OCI-LY7 (cell line): ENCODE measurements around the gene PCED1B. TPM values are rescaled to one million over a fixed set of nuclear protein-coding genes. Genes with fewer than 3 reads are reported as not detected.
"Not testable (repeated sequence)": the region's sequence is repeated elsewhere in the genome, so short reads cannot be mapped to it uniquely, and the experiment has no call there.

ENCODE experiments used
- BruUV-seq: library from RNA; stranded (reverse); fragments of 400-500 nt; replicated peaks from 2 replicates; lab custom pipeline; 2021; lab: Mats Ljungman, UMichigan
- CTCF ChIA-PET: fragments of 300-600 bp; sonication (Branson Sonifier 250); formaldehyde crosslinking; loops from one replicate; lab custom pipeline; 2022; ENCODE audit warnings: antibody characterized with exemption; ENCODE audit not compliant: unreplicated experiment; lab: Charles Lee
- POLR2A ChIA-PET: fragments of 300-600 bp; sonication (Branson Sonifier 250); formaldehyde crosslinking; loops from one replicate; lab custom pipeline; 2022; ENCODE audit warnings: antibody characterized with exemption; lab: Charles Lee
- DNase-seq: peaks from one replicate; pipeline ENCODE4 v3.0.0-alpha.2; 2015; ENCODE audit warnings: low spot score
- H2AFZ ChIP-seq: fragments of 200-600 bp; sonication (generic), shearing (Covaris generic); 2 replicates; pipeline ENCODE4 v1.6.1; 2014; ENCODE audit warnings: mild to moderate bottlenecking, antibody characterized with exemption, low read length, moderate library complexity
- H3K27ac ChIP-seq: fragments of 200-600 bp; sonication (generic); 2 replicates; pipeline ENCODE4 v1.5.1; 2014; ENCODE audit warnings: mixed run types, low read depth, mild to moderate bottlenecking, moderate library complexity, low read length, inconsistent platforms; ENCODE audit not compliant: poor library complexity, severe bottlenecking
- H3K36me3 ChIP-seq: fragments of 200-600 bp; sonication (generic); 2 replicates; pipeline ENCODE4 v1.6.1; 2014; ENCODE audit warnings: mild to moderate bottlenecking, antibody characterized with exemption, low read length, moderate library complexity, mixed read lengths; ENCODE audit not compliant: insufficient read depth
- H3K4me1 ChIP-seq: fragments of 200-600 bp; sonication (generic); 2 replicates; pipeline ENCODE4 v1.5.1; 2014; ENCODE audit warnings: mild to moderate bottlenecking, low read length; ENCODE audit not compliant: insufficient read depth, poor library complexity, severe bottlenecking
- H3K4me2 ChIP-seq: fragments of 200-600 bp; sonication (generic); 2 replicates; pipeline ENCODE4 v1.6.1; 2014; ENCODE audit warnings: mild to moderate bottlenecking, low read length
- H3K4me3 ChIP-seq: fragments of 200-600 bp; sonication (generic); 2 replicates; pipeline ENCODE4 v1.5.1; 2014; ENCODE audit warnings: mild to moderate bottlenecking, low read depth, low read length; ENCODE audit not compliant: poor library complexity, severe bottlenecking
- H3K79me2 ChIP-seq: fragments of 200-600 bp; sonication (generic); 2 replicates; pipeline ENCODE4 v1.6.1; 2016; ENCODE audit warnings: low read depth, mild to moderate bottlenecking, low read length, moderate library complexity, mixed read lengths; ENCODE audit not compliant: insufficient read depth
- H3K9me2 ChIP-seq: fragments of 200-600 bp; sonication (generic); 2 replicates; pipeline ENCODE4 v1.6.1; 2016; ENCODE audit warnings: mild to moderate bottlenecking, low read length, mixed read lengths; ENCODE audit not compliant: insufficient read depth
- H3K9me3 ChIP-seq: fragments of 200-600 bp; sonication (generic); 2 replicates; pipeline ENCODE4 v1.6.1; 2014; ENCODE audit warnings: mild to moderate bottlenecking, mixed run types, low read length, mixed read lengths
- H4K20me1 ChIP-seq: fragments of 200-600 bp; sonication (generic); 2 replicates; pipeline ENCODE4 v1.6.1; 2014; ENCODE audit warnings: mild to moderate bottlenecking, antibody characterized with exemption, low read length, moderate library complexity, mixed read lengths; ENCODE audit not compliant: insufficient read depth
- EZH2phosphoT487 ChIP-seq: fragments of 200-600 bp; sonication (generic); IDR thresholded peaks from 2 replicates; pipeline ENCODE4 v1.6.1; 2018; ENCODE audit warnings: low read depth, borderline replicate concordance, mild to moderate bottlenecking, mixed run types, antibody characterized with exemption, low read length, moderate library complexity, mixed read lengths
- intact Hi-C: fragments of 100-400 bp; cut with micrococcal nuclease; formaldehyde crosslinking; loops from one replicate; pipeline ENCODE4 v1.10.0; 2022; ENCODE audit not compliant: unreplicated experiment
- total RNA-seq, 2 experiments: library from RNA; depleted of rRNA in 1 of 2; stranded (reverse); fragments of >200 nt in 1 of 2; shearing (Covaris generic) in 1 of 2; gene quantifications; 2 replicates each; pipeline ENCODE4 v1.2.3, GENCODE V29; 2014 to 2022
- TF ChIP-seq, protein P1 (sequence below): fragments of 200-600 bp; sonication (generic); conservative IDR thresholded peaks from 2 replicates; pipeline ENCODE4 v1.5.1; 2014; ENCODE audit warnings: mild to moderate bottlenecking, antibody characterized with exemption, low read length, moderate library complexity, mixed read lengths

Gene PCED1B
- total RNA-seq, 2 experiments from 2014 or later = 8.4 to 24.3 TPM

DNA sequence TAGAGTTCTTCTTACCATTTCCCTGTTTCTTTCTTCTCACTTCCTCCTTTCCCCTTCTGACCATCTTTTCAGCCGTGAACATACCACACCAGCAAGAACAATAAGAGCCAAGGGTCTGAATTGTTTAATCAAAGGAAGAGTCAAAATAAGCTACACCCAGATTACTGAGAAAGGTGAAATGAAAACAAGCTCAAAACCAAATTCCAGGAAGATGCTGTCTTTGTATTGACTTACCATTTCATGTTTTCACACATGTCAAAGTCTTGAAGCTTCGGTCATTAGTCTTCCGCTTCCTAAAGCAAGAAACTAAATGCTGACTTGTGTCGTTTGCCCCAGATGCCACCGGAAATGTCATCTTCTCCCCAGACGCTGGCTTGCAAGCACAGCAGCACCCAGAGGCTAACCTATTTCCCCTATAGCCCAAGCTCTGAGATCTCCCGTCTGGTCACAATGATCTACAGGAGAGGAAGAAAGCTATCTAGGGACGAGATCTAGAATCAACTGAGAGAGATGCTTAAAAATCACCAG lies 136.8 kb downstream of the PCED1B start:
- Histone ChIP-seq H3K36me3 (0 out of 2 replicates have a peak, but pooled peaks cover 5% of the 10 kb centered on the region), H3K27ac (peak overlapping the region; percentile 92), H3K79me2 (peaks cover 71% of the 10 kb centered on the region), H3K9me3 (no peaks in the 10 kb centered on the region), H3K4me3 (peak overlapping the region; percentile 74), H4K20me1 (no peaks in the 10 kb centered on the region), H2AFZ (peak overlapping the region; percentile 41; the same call in 1 of the 2 replicates), H3K4me2 (peak overlapping the region; percentile 100), H3K4me1 (peaks cover 59% of the 10 kb centered on the region), H3K9me2 (no peaks in the 10 kb centered on the region)
- no TSS peak for BruUV-seq
- intact Hi-C loops = loop anchor here (1.0 to 10.0 kb wide), 11 partner anchors 9 to 1489 kb away; partner anchors contain the start of genes ARID2, RPAP3, SCAF11 and SLC38A1
- ChIA-PET POLR2A (interaction anchor here (0.5 to 6.9 kb wide), 9 partner anchors 10 to 156 kb away, joined by 3 to 108 read pairs (median 6); no protein-coding TSS in a partner anchor), CTCF (interaction anchor here (1.3 kb wide), 1 partner anchor 9 kb away, joined by 11 read pairs; no protein-coding TSS in a partner anchor)
- peak; percentile 92 for DNase-seq
- TF ChIP-seq, protein P1, sequence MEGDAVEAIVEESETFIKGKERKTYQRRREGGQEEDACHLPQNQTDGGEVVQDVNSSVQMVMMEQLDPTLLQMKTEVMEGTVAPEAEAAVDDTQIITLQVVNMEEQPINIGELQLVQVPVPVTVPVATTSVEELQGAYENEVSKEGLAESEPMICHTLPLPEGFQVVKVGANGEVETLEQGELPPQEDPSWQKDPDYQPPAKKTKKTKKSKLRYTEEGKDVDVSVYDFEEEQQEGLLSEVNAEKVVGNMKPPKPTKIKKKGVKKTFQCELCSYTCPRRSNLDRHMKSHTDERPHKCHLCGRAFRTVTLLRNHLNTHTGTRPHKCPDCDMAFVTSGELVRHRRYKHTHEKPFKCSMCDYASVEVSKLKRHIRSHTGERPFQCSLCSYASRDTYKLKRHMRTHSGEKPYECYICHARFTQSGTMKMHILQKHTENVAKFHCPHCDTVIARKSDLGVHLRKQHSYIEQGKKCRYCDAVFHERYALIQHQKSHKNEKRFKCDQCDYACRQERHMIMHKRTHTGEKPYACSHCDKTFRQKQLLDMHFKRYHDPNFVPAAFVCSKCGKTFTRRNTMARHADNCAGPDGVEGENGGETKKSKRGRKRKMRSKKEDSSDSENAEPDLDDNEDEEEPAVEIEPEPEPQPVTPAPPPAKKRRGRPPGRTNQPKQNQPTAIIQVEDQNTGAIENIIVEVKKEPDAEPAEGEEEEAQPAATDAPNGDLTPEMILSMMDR = 0 out of 2 replicates have a peak, but pooled peaks have one; percentile 19
- no peak for TF ChIP-seq EZH2phosphoT487

DNA sequence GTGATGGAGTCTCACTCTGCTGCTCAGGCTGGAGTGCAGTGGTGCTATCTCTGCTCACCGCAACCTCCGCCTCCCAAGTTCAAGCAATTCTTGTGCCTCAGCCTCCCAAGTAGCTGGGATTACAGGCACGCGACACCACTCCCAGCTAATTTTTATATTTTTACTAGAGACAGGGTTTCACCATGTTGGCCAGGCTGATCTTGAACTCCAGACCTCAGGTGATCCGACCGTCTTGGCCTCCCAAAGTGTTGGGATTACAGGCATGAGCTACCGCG lies 138.1 kb downstream of the PCED1B start:
- Histone ChIP-seq H3K79me2 (peaks cover 73% of the 10 kb centered on the region), H3K4me2 (peak overlapping the region; percentile 100), H3K27ac (peak overlapping the region; percentile 92), H2AFZ (peak overlapping the region; percentile 68; the same call in 1 of the 2 replicates), H3K4me3 (peak overlapping the region; percentile 74), H3K4me1 (peaks cover 56% of the 10 kb centered on the region)
- BruUV-seq, H3K9me3 ChIP-seq, H3K9me2 ChIP-seq, H3K36me3 ChIP-seq, DNase-seq, H4K20me1 ChIP-seq: not testable (repeated sequence)
- intact Hi-C loops = loop anchor here (2.0 to 10.0 kb wide), 10 partner anchors 51 to 1490 kb away; partner anchors contain the start of genes ARID2, RPAP3, SCAF11 and SLC38A1
- ChIA-PET CTCF (interaction anchor here (0.6 to 1.2 kb wide), 3 partner anchors 9 to 26 kb away, joined by 3 to 8 read pairs (median 3); no protein-coding TSS in a partner anchor), POLR2A (interaction anchor here (0.9 to 6.9 kb wide), 4 partner anchors 9 to 1225 kb away, joined by 4 to 108 read pairs (median 8); no protein-coding TSS in a partner anchor)

DNA sequence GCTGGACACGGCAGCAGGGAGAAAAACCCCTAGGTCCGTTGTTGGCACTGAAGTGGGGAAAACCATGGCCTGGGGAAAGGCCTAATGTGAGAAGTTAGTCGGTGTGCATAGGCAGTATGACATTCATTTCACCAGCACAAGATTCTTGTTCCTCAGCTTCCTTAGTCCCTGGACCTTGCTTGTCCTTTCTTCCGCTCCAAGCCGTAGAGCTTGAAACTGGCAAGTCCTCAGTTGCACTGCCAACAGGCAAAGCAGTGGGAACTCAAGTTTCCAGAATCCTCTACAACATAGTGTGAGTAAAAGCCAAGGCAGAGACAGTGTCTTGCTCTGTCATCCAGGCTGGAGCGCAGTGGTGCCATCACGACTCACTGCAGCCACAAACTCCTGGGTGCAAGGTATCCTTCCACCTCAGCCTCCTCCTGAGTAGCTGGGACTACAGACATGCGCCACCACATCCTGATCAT lies 138.8 kb downstream of the PCED1B start:
- ChIA-PET CTCF (interaction anchor here (0.6 to 1.2 kb wide), 3 partner anchors 8 to 26 kb away, joined by 3 to 8 read pairs (median 3); no protein-coding TSS in a partner anchor), POLR2A (interaction anchor here (0.5 to 6.9 kb wide), 9 partner anchors 8 to 1226 kb away, joined by 3 to 108 read pairs (median 4); no protein-coding TSS in a partner anchor)
- H3K36me3 ChIP-seq = no peaks in the 10 kb centered on the region; the same call in 1 of the 2 replicates
- no peaks in the 10 kb centered on the region for H4K20me1 ChIP-seq
- peak; percentile 34 for DNase-seq
- no peaks in the 10 kb centered on the region for H3K9me2 ChIP-seq
- no TSS peak for BruUV-seq
- peak overlapping the region; percentile 74 for H3K4me3 ChIP-seq
- peaks cover 73% of the 10 kb centered on the region for H3K79me2 ChIP-seq
- intact Hi-C loops = loop anchor here (5.0 to 10.0 kb wide), 5 partner anchors 594 to 1491 kb away; partner anchors contain the start of genes ARID2, SCAF11 and SLC38A1
- H3K27ac ChIP-seq = peak overlapping the region; percentile 92
- peak overlapping the region; percentile 100 for H3K4me2 ChIP-seq
- no peak for TF ChIP-seq EZH2phosphoT487
- TF ChIP-seq, protein P1 = no peak
- H3K9me3 ChIP-seq = no peaks in the 10 kb centered on the region
- H3K4me1 ChIP-seq = peaks cover 56% of the 10 kb centered on the region
- H2AFZ ChIP-seq = peak overlapping the region; percentile 68; the same call in 1 of the 2 replicates
